ENCODE data around the gene SMIM44. TPM values are rescaled to one million over a fixed set of nuclear protein-coding genes. Genes with fewer than 3 reads are reported as not detected.

The SMIM44 gene
- total and polyA plus RNA-seq, 10 donors, result not detected

- H3K36me3 ChIP-seq, result peaks cover 0 to 66% (median 7%) of the 10 kb centered on the region in 6 donors
- peaks cover 28 to 71% (median 47%) of the 10 kb centered on the region in 6 donors for H3K4me1 ChIP-seq
- whole genome bisulfite sequencing, 5 donors, result 69 to 90% (median 72%) methylated on average over 9 to 12 of the region's 12 CpGs
Observed at GRCh38 chr19:3433313-3433712, 49.9 kb downstream of the SMIM44 start.

More at GRCh38 chr19:3433313-3433712, 49.9 kb downstream of the SMIM44 start:
- intact Hi-C loops (cut with DNase I; ENCODE audit: low total_unique reads), result no loop called here
- Histone ChIP-seq H3K27me3 (replicated peaks in 1 of 7) (no peaks in the 10 kb centered on the region), H3K4me3 (no peak overlapping the region), H3K27ac (peak overlapping the region; percentile 60 to 96 (median 92)), H3K9me3 (no peaks in the 10 kb centered on the region)
- peak; percentile 86 for DNase-seq
- no peak for TF ChIP-seq CTCF (IDR thresholded peaks at IDR 0.05 in 8 of 11, conservative IDR thresholded peaks at IDR 0.05 in 3 of 11)
- TF ChIP-seq POLR2A (IDR thresholded peaks at IDR 0.05), result no peak
- peak; percentile 61 to 73 (median 67) for TF ChIP-seq POLR2AphosphoS5 (IDR thresholded peaks at IDR 0.05)

Small RNA genes lying within 50 kb of the gene (small RNA-seq; reads per million reads assigned to genes)
- gene RF00212, result 0 to 0.08 (median 0) reads per million in 4 donors

Other genes with a start within 250 kb of the SMIM44 start
- 100 to 1,000 TPM in 2 of 7 donors, 10 to 100 TPM in 5; 65.4 to 125 (median 77.1) TPM for gene NFIC, start 116.9 kb downstream of the SMIM44 start, total RNA-seq
- 10 to 100 TPM in 1 of 3 donors, 1 to 10 TPM in 2; 4.1 to 23.4 (median 4.2) TPM for gene NFIC, start 116.9 kb downstream of the SMIM44 start, polyA plus RNA-seq
- 1 to 10 TPM in 4 of 7 donors, not detected in 3; 1.2 to 3.0 (median 2.0) TPM for gene SMIM24, start 2.9 kb downstream of the SMIM44 start, total RNA-seq
- gene SMIM24, start 2.9 kb downstream of the SMIM44 start, polyA plus RNA-seq, result 1 to 10 TPM in 1 of 3 donors, under 1 TPM in 2; 0.63 to 1.7 (median 0.80) TPM
- 10 to 100 TPM in 4 of 7 donors, 1 to 10 TPM in 3; 6.9 to 13.7 (median 11.2) TPM for gene DOHH, start 17.2 kb upstream of the SMIM44 start, total RNA-seq
- gene DOHH, start 17.2 kb upstream of the SMIM44 start, polyA plus RNA-seq, result 10 to 100 TPM in 2 of 3 donors, 1 to 10 TPM in 1; 6.6 to 16.8 (median 10.1) TPM
- 10 to 100 TPM; 26.4 to 53.6 (median 47.3) TPM for gene FZR1, start 22.9 kb upstream of the SMIM44 start, total RNA-seq
- gene FZR1, start 22.9 kb upstream of the SMIM44 start, polyA plus RNA-seq, result 10 to 100 TPM in 2 of 3 donors, 1 to 10 TPM in 1; 9.8 to 26.1 (median 11.2) TPM
- gene TEKTIP1, start 55.7 kb upstream of the SMIM44 start, total RNA-seq, result 1 to 10 TPM in 6 of 7 donors, not detected in 1; 2.7 to 7.4 (median 4.8) TPM
- 1 to 10 TPM; 1.2 to 1.5 (median 1.2) TPM for gene TEKTIP1, start 55.7 kb upstream of the SMIM44 start, polyA plus RNA-seq
- 100 to 1,000 TPM in 3 of 7 donors, 10 to 100 TPM in 4; 62.8 to 131 (median 98.6) TPM for gene MFSD12, start 74.1 kb upstream of the SMIM44 start, total RNA-seq
- 10 to 100 TPM; 31.0 to 63.9 (median 37.6) TPM for gene MFSD12, start 74.1 kb upstream of the SMIM44 start, polyA plus RNA-seq
- gene HMG20B, start 89.5 kb upstream of the SMIM44 start, total RNA-seq, result 10 to 100 TPM; 49.4 to 74.1 (median 62.8) TPM
- 10 to 100 TPM; 52.4 to 82.2 (median 71.4) TPM for gene HMG20B, start 89.5 kb upstream of the SMIM44 start, polyA plus RNA-seq
- gene GIPC3, start 102.0 kb upstream of the SMIM44 start, total RNA-seq, result 1 to 10 TPM; 3.4 to 9.2 (median 5.4) TPM
- 1 to 10 TPM in 1 of 3 donors, under 1 TPM in 2; 0.80 to 2.3 (median 0.96) TPM for gene GIPC3, start 102.0 kb upstream of the SMIM44 start, polyA plus RNA-seq
- 10 to 100 TPM in 5 of 7 donors, 1 to 10 TPM in 2; 8.7 to 16.1 (median 11.6) TPM for gene TBXA2R, start 123.4 kb upstream of the SMIM44 start, total RNA-seq
- 1 to 10 TPM; 2.1 to 4.4 (median 3.8) TPM for gene TBXA2R, start 123.4 kb upstream of the SMIM44 start, polyA plus RNA-seq
- 10 to 100 TPM; 18.9 to 27.1 (median 25.7) TPM for gene CACTIN, start 143.3 kb upstream of the SMIM44 start, total RNA-seq
- 10 to 100 TPM; 10.8 to 21.1 (median 12.0) TPM for gene CACTIN, start 143.3 kb upstream of the SMIM44 start, polyA plus RNA-seq
- 10 to 100 TPM; 30.2 to 41.9 (median 38.8) TPM for gene PIP5K1C, start 217.0 kb upstream of the SMIM44 start, total RNA-seq
- gene PIP5K1C, start 217.0 kb upstream of the SMIM44 start, polyA plus RNA-seq, result 10 to 100 TPM in 1 of 3 donors, 1 to 10 TPM in 2; 6.2 to 21.4 (median 7.6) TPM
- 1 to 10 TPM in 6 of 7 donors, under 1 TPM in 1; 0.75 to 9.0 (median 2.5) TPM for gene TJP3, start 224.9 kb upstream of the SMIM44 start, total RNA-seq
- gene TJP3, start 224.9 kb upstream of the SMIM44 start, polyA plus RNA-seq, result 1 to 10 TPM in 2 of 3 donors, under 1 TPM in 1; 0.39 to 1.1 (median 1.1) TPM